CD4-positive, alpha-beta T cell treated with Interleukin-6 at 100 ng/mL for 8 hours (primary cell): Measurements from ENCODE around the gene MEF2C.

ENCODE experiments used
- DNase-seq: peaks from one replicate; pipeline ENCODE4 v3.0.0-alpha.2; 2020; ENCODE audit warnings: mixed read lengths, low spot score

MEF2C gene

GRCh38 chr5:88672644-88673252 is 210.2 kb downstream of the MEF2C start:
- DNase-seq, result no peak

- no peak for DNase-seq
Measured at GRCh38 chr5:88671505-88672499, 211.2 kb downstream of the MEF2C start.

- no peak for DNase-seq
Measured at GRCh38 chr5:88671106-88671504, 211.9 kb downstream of the MEF2C start.

GRCh38 chr5:88670461-88670860 is 212.5 kb downstream of the MEF2C start:
- no peak for DNase-seq

- DNase-seq, result no peak
Measured at GRCh38 chr5:88669371-88670050, 213.5 kb downstream of the MEF2C start.

GRCh38 chr5:88667496-88668201 is 215.3 kb downstream of the MEF2C start:
- DNase-seq, result no peak
